ENCODE data around the gene ARID5B. TPM values are rescaled to one million over a fixed set of nuclear protein-coding genes. Genes with fewer than 3 reads are reported as not detected.

Gene ARID5B
- total RNA-seq, 1 donor from 2014 or later, result 1.1 TPM

DNA sequence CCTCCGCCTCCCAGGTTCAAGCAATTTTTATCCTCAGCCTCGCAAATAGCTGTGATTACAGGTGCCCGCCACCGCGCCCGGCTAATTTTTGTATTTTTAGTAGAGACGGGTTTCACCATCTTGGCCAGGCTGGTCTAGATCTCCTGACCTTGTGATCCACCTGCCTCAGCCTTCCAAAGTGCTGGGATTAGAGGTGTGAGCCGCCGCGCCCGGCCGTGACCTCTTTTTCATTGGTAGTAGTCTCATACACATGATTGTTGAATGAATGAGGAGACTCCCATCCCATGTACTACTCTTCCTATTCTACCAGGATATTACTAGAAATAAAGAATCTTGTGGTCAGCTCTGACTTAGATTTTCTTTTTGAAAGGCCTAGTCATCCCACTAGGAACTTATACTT, 56.8 kb downstream of the ARID5B start:
- H3K36me3 Mint-ChIP-seq (ENCODE audit: unreplicated experiment), result no peaks in the 10 kb centered on the region
- no peak overlapping the region for H3K4me3 Mint-ChIP-seq (ENCODE audit: unreplicated experiment)
- no peaks in the 10 kb centered on the region for H3K9me3 Mint-ChIP-seq (ENCODE audit: unreplicated experiment)
- H3K27ac Mint-ChIP-seq (ENCODE audit: unreplicated experiment), result no peak overlapping the region
- no peaks in the 10 kb centered on the region for H3K4me1 Mint-ChIP-seq (ENCODE audit: low read depth, unreplicated experiment)
- no peaks in the 10 kb centered on the region for H3K27me3 Mint-ChIP-seq (ENCODE audit: unreplicated experiment)
- TF ChIP-seq, protein P1, sequence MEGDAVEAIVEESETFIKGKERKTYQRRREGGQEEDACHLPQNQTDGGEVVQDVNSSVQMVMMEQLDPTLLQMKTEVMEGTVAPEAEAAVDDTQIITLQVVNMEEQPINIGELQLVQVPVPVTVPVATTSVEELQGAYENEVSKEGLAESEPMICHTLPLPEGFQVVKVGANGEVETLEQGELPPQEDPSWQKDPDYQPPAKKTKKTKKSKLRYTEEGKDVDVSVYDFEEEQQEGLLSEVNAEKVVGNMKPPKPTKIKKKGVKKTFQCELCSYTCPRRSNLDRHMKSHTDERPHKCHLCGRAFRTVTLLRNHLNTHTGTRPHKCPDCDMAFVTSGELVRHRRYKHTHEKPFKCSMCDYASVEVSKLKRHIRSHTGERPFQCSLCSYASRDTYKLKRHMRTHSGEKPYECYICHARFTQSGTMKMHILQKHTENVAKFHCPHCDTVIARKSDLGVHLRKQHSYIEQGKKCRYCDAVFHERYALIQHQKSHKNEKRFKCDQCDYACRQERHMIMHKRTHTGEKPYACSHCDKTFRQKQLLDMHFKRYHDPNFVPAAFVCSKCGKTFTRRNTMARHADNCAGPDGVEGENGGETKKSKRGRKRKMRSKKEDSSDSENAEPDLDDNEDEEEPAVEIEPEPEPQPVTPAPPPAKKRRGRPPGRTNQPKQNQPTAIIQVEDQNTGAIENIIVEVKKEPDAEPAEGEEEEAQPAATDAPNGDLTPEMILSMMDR (IDR thresholded peaks at IDR 0.05; ENCODE audit: partially characterized antibody, unreplicated experiment), result no peak
- no peak for DNase-seq

DNA sequence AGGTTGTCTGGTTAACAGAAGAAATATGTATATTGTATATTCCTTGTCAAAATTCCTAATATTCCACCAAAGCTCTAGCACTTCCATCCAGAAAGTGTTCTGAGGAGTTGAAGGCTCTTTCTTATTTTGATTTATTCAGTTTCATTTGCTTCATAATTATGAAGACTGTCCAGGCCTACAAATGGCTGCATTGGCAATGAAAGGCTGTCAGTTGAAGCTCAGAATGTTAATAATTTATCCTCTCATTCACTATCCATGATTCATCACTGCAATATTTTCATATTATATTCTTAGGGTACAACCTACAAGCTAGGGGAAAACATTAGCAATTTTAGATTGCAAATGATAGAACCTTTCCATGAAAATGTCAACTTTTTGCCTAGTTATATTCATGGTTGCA, 57.3 kb downstream of the ARID5B start:
- Mint-ChIP-seq H3K4me3 (ENCODE audit: unreplicated experiment) (no peak overlapping the region), H3K36me3 (ENCODE audit: unreplicated experiment) (no peaks in the 10 kb centered on the region), H3K9me3 (ENCODE audit: unreplicated experiment) (no peaks in the 10 kb centered on the region), H3K27ac (ENCODE audit: unreplicated experiment) (no peak overlapping the region), H3K27me3 (ENCODE audit: unreplicated experiment) (no peaks in the 10 kb centered on the region), H3K4me1 (ENCODE audit: low read depth, unreplicated experiment) (peaks cover 3% of the 10 kb centered on the region)
- DNase-seq, result no peak
- TF ChIP-seq, protein P1 (IDR thresholded peaks at IDR 0.05; ENCODE audit: partially characterized antibody, unreplicated experiment), result no peak

DNA sequence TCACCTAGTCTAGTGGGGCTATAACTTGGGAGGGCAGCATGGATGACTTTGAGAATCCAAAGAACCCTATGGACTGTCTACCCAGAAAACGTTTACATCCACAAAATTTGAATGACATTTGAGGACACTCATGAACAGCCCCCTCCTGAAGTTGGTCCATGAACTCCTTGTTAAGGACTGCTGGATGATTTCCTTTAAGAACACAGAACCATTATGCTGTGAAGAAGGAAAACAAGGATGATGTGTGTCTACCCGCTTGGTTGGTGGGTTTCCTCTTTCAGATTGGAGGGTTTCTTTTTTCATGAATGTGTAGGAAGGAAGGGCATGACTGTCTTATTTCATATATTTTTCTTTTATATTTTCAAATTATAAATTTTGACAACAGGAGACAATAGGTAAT, 58.3 kb downstream of the ARID5B start:
- H3K27me3 Mint-ChIP-seq (ENCODE audit: unreplicated experiment), result no peaks in the 10 kb centered on the region

DNA sequence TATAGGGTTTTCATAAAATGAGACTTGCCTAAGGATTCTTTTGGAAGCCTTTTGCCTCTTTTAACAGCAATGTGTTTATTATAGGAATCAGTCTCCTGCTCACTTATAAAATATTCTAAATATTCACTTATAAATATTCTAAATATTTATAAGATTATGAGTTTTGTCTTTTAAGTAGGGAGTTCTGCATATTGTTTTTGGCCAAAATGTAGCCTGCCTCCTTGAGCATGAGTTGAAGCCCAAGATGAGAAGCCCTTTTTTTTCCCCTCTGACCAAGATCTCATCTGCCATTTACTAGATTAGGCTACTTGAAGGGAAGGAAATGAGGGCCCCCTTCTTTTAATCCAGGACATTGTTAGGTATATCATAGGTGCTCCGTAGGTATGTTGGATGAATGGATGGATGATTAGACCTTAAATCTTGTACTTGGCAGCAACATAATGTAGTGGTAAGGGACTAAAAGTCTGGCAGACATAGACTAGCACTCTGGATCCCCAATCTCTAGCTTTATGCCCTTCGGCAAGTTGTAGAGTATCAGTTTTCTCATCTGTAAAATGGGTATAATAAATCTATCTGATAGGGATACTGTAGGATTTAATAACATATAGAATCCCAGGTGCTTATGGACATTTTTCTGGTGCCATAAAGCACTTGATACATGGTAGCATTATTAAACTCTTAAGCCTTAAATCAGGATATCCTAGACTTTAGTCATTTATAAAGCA, 59.1 kb downstream of the ARID5B start:
- Mint-ChIP-seq H3K4me3 (ENCODE audit: unreplicated experiment) (no peak overlapping the region), H3K4me1 (ENCODE audit: low read depth, unreplicated experiment) (peaks cover 5% of the 10 kb centered on the region), H3K36me3 (ENCODE audit: unreplicated experiment) (no peaks in the 10 kb centered on the region), H3K27ac (ENCODE audit: unreplicated experiment) (no peak overlapping the region), H3K27me3 (ENCODE audit: unreplicated experiment) (no peaks in the 10 kb centered on the region), H3K9me3 (ENCODE audit: unreplicated experiment) (no peaks in the 10 kb centered on the region)
- TF ChIP-seq, protein P1 (IDR thresholded peaks at IDR 0.05; ENCODE audit: partially characterized antibody, unreplicated experiment), result no peak
- DNase-seq, result no peak

More for the DNA sequence above, 58.3 kb downstream of the ARID5B start:
- no peak for DNase-seq
- no peak overlapping the region for H3K4me3 Mint-ChIP-seq (ENCODE audit: unreplicated experiment)
- TF ChIP-seq, protein P1 (IDR thresholded peaks at IDR 0.05; ENCODE audit: partially characterized antibody, unreplicated experiment), result no peak
- no peaks in the 10 kb centered on the region for H3K36me3 Mint-ChIP-seq (ENCODE audit: unreplicated experiment)
- no peak overlapping the region for H3K27ac Mint-ChIP-seq (ENCODE audit: unreplicated experiment)
- no peaks in the 10 kb centered on the region for H3K9me3 Mint-ChIP-seq (ENCODE audit: unreplicated experiment)
- H3K4me1 Mint-ChIP-seq (ENCODE audit: low read depth, unreplicated experiment), result peaks cover 5% of the 10 kb centered on the region

DNA sequence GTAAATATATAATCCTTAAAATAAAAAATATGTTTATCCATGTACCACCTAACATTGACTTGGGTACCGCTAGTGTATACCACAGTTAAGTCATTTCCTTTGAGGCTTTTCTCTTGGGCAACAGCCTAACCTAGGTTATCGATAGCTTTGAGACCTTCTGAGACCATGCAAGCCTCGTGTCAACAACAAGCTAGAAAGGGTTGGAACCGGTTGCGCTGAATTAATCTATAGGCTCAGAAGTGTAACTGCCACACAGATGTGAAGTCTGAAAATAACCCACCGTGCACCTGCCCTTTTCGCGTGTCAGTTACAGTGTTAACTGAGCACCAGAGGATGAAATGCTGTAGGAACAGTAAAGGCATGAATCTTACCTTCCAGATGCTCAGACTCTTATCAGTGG, 59.8 kb downstream of the ARID5B start:
- Mint-ChIP-seq H3K4me3 (ENCODE audit: unreplicated experiment) (no peak overlapping the region), H3K9me3 (ENCODE audit: unreplicated experiment) (no peaks in the 10 kb centered on the region), H3K27ac (ENCODE audit: unreplicated experiment) (no peak overlapping the region), H3K36me3 (ENCODE audit: unreplicated experiment) (no peaks in the 10 kb centered on the region), H3K27me3 (ENCODE audit: unreplicated experiment) (no peaks in the 10 kb centered on the region), H3K4me1 (ENCODE audit: low read depth, unreplicated experiment) (peaks cover 5% of the 10 kb centered on the region)
- TF ChIP-seq, protein P1 (IDR thresholded peaks at IDR 0.05; ENCODE audit: partially characterized antibody, unreplicated experiment), result no peak
- DNase-seq, result no peak

Measured in glutamatergic neuron (in vitro differentiated cells).